GM12872 (cell line): Measurements from ENCODE around the gene SLC30A3.

Experiments
- TF ChIP-seq, protein P1 (sequence below): IDR thresholded peaks from 3 replicates; pipeline ENCODE4 v1.5.1; 2011; ENCODE audit warnings: low read depth, mild to moderate bottlenecking, low read length, moderate library complexity; ENCODE audit not compliant: insufficient read depth

Gene SLC30A3

GRCh38 chr2:27270670-27271069, 7.8 kb upstream of the SLC30A3 start:
- TF ChIP-seq, protein P1, sequence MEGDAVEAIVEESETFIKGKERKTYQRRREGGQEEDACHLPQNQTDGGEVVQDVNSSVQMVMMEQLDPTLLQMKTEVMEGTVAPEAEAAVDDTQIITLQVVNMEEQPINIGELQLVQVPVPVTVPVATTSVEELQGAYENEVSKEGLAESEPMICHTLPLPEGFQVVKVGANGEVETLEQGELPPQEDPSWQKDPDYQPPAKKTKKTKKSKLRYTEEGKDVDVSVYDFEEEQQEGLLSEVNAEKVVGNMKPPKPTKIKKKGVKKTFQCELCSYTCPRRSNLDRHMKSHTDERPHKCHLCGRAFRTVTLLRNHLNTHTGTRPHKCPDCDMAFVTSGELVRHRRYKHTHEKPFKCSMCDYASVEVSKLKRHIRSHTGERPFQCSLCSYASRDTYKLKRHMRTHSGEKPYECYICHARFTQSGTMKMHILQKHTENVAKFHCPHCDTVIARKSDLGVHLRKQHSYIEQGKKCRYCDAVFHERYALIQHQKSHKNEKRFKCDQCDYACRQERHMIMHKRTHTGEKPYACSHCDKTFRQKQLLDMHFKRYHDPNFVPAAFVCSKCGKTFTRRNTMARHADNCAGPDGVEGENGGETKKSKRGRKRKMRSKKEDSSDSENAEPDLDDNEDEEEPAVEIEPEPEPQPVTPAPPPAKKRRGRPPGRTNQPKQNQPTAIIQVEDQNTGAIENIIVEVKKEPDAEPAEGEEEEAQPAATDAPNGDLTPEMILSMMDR, result no peak

DNA sequence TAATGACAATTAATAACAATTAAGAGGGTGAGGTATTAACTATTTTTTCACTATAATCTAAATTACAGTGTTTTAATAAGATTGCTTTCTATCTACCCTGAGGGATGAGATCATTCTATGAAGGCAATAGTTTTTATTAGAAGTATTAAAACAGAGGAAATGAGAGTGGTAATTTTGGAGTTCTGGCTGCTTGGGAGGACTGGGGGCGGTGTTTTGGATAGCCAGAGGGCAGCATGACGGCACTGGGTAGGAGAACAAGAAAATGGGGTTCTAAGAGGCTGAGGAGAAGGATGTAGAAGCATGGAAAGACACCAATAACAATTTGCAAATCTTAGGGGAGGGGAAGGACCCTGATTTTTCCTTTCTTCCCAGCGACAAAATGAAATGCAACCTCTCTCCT, 7.3 kb upstream of the SLC30A3 start:
- TF ChIP-seq, protein P1, result no peak

DNA sequence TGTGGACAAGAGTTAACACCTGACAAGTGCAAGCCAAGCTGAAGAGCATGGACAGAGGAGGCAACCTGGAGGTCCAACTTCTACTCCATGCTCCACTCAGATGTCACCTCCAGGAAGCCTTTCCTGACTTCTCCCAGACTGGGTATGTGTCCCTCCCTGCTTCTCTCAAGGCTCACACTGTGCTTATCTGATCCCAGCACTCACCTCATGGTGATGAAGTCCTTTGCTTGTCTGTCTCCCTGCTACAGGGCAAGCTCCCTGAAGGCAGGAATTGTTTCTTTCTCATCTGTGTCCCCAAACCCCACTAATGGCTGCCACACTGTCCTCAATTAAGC, 2.7 kb upstream of the SLC30A3 start:
- TF ChIP-seq, protein P1, result no peak

DNA sequence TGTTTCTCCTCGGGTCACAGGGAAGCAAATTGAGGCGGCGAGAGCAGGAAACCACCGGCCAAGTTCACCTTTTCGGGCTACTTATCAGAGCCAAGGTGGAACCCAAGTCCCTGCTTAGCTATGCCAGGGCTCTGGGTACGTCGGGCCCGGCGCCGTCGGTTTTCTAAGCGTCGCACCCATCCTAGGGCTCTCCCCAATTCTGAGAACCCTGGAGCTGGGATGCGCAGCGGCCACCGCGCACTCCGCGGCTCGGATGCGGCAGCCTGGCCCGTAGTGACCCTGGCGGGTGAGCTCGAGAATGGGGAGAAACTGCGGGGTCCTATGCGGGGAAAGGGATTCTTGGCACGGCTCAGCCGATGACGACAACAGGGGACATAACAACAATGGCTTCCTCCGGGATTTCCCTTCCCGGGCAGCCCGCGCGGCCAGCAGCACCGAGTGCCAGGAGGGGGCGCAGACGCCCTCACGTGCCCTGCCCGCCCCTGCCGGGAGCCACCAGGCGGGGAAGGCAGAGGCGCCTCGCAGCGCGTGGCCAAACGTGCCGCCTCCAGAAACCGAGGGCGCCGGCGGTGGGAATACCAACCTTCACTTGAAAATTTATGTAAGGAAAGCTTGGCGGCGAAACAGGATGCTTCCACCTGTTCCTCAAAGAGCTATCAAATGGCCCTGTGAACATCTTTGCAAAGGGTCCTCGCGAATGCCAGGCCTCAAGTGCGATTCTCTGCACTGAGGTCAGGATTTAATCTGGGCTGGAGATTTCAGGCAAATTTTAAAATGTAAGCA, 2.1 kb upstream of the SLC30A3 start:
- TF ChIP-seq, protein P1, result peak; percentile 74

DNA sequence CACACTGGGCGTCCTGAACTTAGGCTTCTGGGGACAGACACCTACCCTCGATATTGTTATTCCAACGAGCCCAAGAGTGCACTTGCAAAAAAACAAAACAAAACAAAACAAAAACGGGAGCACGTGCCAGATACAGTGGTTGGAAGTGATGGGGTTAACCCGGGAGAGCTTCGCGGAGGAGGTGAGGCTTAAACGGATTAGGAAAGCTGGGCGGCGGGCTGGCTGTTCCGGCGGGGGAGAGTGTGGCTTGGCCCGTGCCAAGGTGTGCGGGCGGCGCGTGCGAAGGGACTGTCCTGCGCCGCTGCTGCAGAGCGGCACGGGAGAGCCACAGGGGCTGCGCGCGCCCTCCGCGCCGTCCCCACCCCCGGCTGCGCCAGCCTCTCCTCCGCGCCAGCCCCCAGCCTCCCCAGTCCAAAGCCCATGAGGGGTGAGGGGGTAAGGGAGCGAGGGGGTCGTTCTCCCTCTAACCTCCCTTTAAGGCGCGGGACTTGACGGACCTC, 1.5 kb upstream of the SLC30A3 start:
- TF ChIP-seq, protein P1, result no peak

DNA sequence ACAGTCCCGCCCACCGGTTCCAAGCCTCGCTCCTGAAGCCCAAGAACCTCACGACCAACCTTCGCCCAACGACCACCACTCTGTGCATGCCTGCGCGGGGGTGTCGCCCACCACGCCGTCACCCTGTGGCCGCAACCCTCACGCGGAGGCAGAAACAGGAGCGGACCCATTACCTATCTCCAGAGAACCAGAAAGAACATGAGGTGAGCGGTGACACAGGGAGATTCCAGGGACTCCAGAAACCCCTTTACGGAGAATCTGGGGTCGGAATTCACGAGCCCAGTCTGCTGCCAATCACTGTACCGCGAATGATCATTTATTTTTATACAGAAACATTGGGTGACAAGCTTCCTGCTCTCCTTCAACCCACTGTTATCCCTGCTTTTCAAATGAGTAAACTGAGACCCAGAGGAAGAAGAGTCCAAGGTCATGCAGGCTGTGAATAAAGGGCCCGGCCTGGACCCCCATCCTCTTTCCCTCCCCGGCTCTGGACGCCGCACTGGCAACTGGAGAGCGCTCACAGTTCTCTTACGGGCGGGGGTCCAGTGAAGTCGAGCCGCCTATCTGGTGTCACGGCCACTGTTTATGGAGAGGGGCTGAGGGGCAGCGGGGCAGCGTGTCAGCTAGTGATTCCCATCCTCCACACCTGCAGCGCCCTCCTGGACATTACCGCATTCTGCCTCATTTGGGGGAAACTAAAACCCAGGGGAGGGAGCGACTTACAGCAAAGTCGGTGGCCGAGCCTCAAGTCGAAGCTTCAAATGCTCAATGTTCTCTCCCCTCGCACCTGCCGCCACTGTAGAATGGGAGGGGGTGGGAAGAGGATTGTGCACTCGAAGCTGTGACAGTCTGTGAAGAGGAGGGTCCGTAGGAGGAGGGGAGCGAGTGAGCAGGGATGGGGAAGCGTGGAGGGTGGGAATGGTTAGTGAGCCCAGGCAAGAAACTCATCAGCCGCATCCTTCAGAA, 723 bp upstream of the SLC30A3 start:
- TF ChIP-seq, protein P1, result no peak

DNA sequence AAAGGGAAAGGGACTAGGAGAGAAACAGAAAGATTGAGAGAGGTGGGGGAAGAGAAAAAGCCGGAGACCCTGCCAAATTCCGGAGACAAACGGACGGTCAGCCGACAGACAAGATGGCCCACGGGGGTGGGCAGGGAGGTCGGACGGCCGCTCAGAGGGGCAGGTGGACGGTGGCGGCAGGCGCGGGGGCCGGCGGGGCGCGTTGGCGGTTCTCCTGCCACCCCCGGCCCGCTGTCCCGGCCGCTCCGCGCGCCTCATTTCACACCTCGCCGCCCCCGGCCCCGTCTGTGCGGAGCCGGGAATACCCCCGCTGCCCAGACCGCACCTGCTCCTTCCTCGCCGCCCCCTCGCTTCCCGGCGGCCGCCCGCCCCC, 935 bp downstream of the SLC30A3 start:
- TF ChIP-seq, protein P1, result no peak
